Kidney (tissue), 14 donors: ENCODE results near the gene TSHZ2. TPM values are rescaled to one million over a fixed set of nuclear protein-coding genes. Genes with fewer than 3 reads are reported as not detected.

Experiments
- DNase-seq, 5 donors: peaks; one replicate each; pipeline ENCODE4 v3.0.0-alpha.2; 2013 to 2020
- FAIRE-seq: peaks from 2 replicates; lab custom pipeline; 2012; peaks lifted over from hg19 to GRCh38; lab: Jason Lieb, UNC
- H3K27ac ChIP-seq, 2 donors: one replicate each; pipeline ENCODE4 v1.7.0; 2013; ENCODE audit warnings: low read depth in 2 of 2, low read length in 2 of 2, inconsistent platforms in 1 of 2
- H3K27me3 ChIP-seq: one replicate; pipeline ENCODE4 v1.7.1; 2013; ENCODE audit warnings: low read length, inconsistent platforms; ENCODE audit not compliant: control insufficient read depth, insufficient read depth
- H3K36me3 ChIP-seq, 3 donors: one replicate each; pipeline versions ENCODE4 v1.7.0 to v1.7.1; 2013; ENCODE audit warnings: low read length in 3 of 3, control low read depth in 1 of 3, inconsistent platforms in 1 of 3; ENCODE audit not compliant: insufficient read depth in 3 of 3, control insufficient read depth in 2 of 3
- H3K4me1 ChIP-seq, 3 donors: one replicate each; pipeline versions ENCODE4 v1.7.0 to v1.7.1; 2013; ENCODE audit warnings: low read length in 3 of 3, inconsistent platforms in 1 of 3, low read depth in 1 of 3; ENCODE audit not compliant: control insufficient read depth in 2 of 3, insufficient read depth in 2 of 3
- H3K4me3 ChIP-seq, 3 donors: one replicate each; pipeline versions ENCODE4 v1.7.0 to v1.8.1; 2013; ENCODE audit warnings: low read length in 3 of 3, control low read depth in 1 of 3, inconsistent platforms in 1 of 3
- H3K9ac ChIP-seq, 3 donors: one replicate each; pipeline versions ENCODE4 v1.7.0 to v1.7.1; 2013; ENCODE audit warnings: low read length in 3 of 3, control low read depth in 1 of 3, inconsistent platforms in 1 of 3
- H3K9me3 ChIP-seq, 3 donors: one replicate each; pipeline versions ENCODE4 v1.7.0 to v1.7.1; 2013; ENCODE audit warnings: low read length in 3 of 3, control low read depth in 1 of 3, inconsistent platforms in 1 of 3; ENCODE audit not compliant: control insufficient read depth in 2 of 3, insufficient read depth in 1 of 3
- CTCF ChIP-seq: IDR thresholded peaks from 3 replicates; pipeline ENCODE4 v1.5.1; 2012; ENCODE audit warnings: mild to moderate bottlenecking, moderate library complexity, borderline replicate concordance; ENCODE audit not compliant: insufficient read depth; ENCODE audit errors: extremely low read depth
- intact Hi-C: fragments of 100-400 bp; cut with DNase I; formaldehyde crosslinking; loops from one replicate; pipeline ENCODE4 v1.11.1; 2022
- polyA plus RNA-seq: library from polyadenylated mRNA; stranded (reverse); fragments of 350-450 nt; fragmentation: Illumina TruSeq; extraction: RNeasy Lipid Tissue Mini Kit (QIAGEN cat#74804); gene quantifications from one replicate; pipeline ENCODE4 v1.2.3, GENCODE V29; 2014; ENCODE audit warnings: low read depth, low replicate concordance; ENCODE audit not compliant: insufficient read depth
- total RNA-seq: library from RNA; stranded (reverse); fragmentation: NEBNext Ultra II Directional; extraction: Animal tissue kit (Norgen Biotek cat#: 25700); gene quantifications from one replicate; pipeline ENCODE4 v1.2.1, GENCODE V29; 2021
- donor health status: control.
- donor health status: control.
- donor health status: control.
- donor health status: control.
- donor health status: control.
- donor health status: DM: yes; HTN: yes; CAD: no.
- donor health status: Normal renal cell carcinoma (clear cell type).

TSHZ2 gene
- total and polyA plus RNA-seq, 2 donors from 2014 or later, result 0.86 to 15.5 TPM

GRCh38 chr20:53480913-53481312, 508.8 kb downstream of the TSHZ2 start:
- Histone ChIP-seq H3K4me1 (no peaks in the 10 kb centered on the region), H3K9ac (no peak overlapping the region), H3K9me3 (no peaks in the 10 kb centered on the region), H3K27me3 (no peaks in the 10 kb centered on the region), H3K36me3 (no peaks in the 10 kb centered on the region), H3K27ac (no peak overlapping the region), H3K4me3 (no peak overlapping the region)
- FAIRE-seq (no peak), DNase-seq (no peak)
- intact Hi-C loops, result no loop called here
- no peak for TF ChIP-seq CTCF

GRCh38 chr20:53487461-53488200, 515.5 kb downstream of the TSHZ2 start:
- H3K9ac ChIP-seq, result no peak overlapping the region
- H3K27ac ChIP-seq, result no peak overlapping the region
- no peak overlapping the region for H3K4me3 ChIP-seq
- no peaks in the 10 kb centered on the region for H3K36me3 ChIP-seq
- H3K4me1 ChIP-seq, result no peaks in the 10 kb centered on the region
- no peaks in the 10 kb centered on the region for H3K27me3 ChIP-seq
- no peak for DNase-seq
- FAIRE-seq, result no peak
- no peaks in the 10 kb centered on the region for H3K9me3 ChIP-seq
- TF ChIP-seq CTCF, result no peak
- intact Hi-C loops, result no loop called here

- no peaks in the 10 kb centered on the region for H3K4me1 ChIP-seq
- DNase-seq (no peak), FAIRE-seq (no peak)
- H3K27ac ChIP-seq, result no peak overlapping the region
- H3K9ac ChIP-seq, result no peak overlapping the region
- TF ChIP-seq CTCF, result no peak
- no peaks in the 10 kb centered on the region for H3K9me3 ChIP-seq
- intact Hi-C loops, result no loop called here
- H3K27me3 ChIP-seq, result no peaks in the 10 kb centered on the region
- H3K4me3 ChIP-seq, result no peak overlapping the region
- no peaks in the 10 kb centered on the region for H3K36me3 ChIP-seq
Measured at GRCh38 chr20:53488775-53489272, 516.7 kb downstream of the TSHZ2 start.
